HG03060 (cell line): ENCODE results near the gene ATP6V0A4.
"Not testable (repeated sequence)": the region's sequence is repeated elsewhere in the genome, so short reads cannot be mapped to it uniquely, and the experiment has no call there.

Experiments
- ATAC-seq: cut with Tn5 transposase; IDR thresholded peaks from one replicate; pipeline ENCODE4 v1.9.1; 2021; ENCODE audit warnings: low read depth, moderate number of reproducible peaks; ENCODE audit not compliant: unreplicated experiment

The ATP6V0A4 gene

DNA sequence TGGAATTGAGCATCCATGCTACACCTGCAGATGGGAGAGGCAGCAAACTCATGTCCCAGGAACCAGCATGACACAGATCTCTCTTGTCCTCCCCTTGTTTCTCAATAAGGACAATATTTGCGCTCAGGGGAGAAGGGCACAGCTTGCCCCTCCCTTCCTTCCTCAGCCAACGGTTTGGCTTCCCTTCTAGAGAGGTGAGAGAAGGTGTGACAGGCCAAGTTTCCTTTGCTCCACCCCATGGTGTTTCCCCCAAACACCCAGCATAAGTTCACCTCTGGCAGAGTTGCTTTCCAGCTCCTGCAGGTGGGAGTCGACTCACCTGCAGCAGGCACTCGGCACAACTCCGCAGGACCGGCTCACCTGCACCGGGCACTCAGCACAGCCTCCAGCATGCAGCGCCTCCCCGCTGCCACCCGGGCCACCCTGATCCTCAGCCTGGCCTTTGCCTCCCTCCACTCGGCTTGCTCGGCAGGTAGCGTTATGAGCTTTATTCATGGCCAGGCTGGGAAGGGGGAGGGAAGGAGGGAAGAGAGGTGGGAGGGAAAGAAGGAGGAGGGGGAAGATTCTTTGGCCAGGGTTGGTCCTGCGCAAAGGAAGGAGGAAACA, at the start of gene ATP6V0A4, which contains the start of gene TMEM213:
Gene ATP6V0A4 (minus strand): TSS at position 482 of the 606 bp plus-strand sequence. CDS start 26,949 bp downstream, outside the sequence.
Gene TMEM213 (plus strand): TSS at position 280 of the 606 bp plus-strand sequence. CDS start 111 bp downstream, at position 391.
- ATAC-seq, result no peak

- ATAC-seq, result no peak
Observed at GRCh38 chr7:138845711-138846110, 47.7 kb upstream of the ATP6V0A4 start.

DNA sequence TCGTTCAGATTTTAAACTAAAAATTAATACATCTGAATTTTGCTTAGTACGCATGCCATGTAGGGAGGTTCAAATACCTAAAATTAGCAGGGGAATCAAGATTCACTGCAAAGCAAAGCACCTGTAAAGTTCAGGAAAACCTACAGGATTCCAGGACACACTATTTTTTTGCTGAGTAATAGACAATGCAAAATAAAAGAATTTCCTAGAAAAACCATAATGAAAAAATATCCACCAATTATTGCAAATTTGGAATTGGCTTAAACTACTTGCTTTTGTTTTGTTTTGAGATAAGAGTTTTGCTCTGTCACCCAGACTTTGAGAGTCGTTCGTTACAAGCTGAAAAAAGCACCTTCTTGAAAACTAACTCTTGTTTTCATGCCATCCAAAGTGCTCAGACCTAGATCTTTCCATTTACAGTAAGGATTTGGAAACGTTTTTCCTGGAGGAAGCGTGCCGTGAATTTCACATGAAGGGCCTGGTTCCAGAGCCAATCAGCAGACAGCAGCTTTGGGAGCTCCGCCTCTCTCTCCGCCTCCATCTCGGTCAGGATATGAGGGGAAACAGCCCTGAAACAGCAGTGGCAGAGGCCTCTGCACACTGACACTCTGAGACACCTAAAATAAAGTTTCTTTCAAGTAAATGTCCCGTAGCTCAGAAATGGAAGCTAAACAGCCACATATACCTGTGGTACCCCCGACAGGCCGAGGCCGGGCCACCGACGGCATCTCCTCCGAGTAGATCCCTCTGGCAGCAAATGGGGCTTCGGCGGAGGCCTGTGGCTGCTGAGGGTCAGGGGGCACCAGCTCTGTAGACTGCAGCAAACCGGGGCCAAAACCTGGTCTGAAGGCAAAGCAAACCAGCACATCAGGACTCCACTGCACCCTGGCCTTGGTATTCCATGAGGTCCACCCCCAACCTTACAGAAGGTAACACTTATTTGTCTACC, 45.9 kb upstream of the ATP6V0A4 start:
- ATAC-seq, result no peak

DNA sequence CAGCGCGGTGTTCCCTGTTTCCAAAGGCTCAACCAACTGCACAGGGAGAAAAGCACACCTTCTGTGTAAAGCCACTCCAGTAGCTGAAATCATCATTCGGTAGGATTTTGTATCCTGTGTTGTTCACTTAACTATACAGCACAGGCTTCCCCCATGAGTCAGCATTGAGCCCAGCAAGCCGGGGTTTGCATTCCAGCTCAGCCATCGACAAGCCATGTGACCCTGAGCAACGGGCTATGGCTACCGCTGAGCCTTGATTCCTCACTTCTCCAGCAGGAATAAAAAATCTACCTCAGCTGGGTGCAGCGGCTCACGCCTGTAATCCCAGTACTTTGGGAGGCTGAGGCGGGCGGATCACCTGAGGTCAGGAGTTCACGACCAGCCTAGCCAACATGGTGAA, 44.1 kb upstream of the ATP6V0A4 start:
- ATAC-seq, result no peak

DNA sequence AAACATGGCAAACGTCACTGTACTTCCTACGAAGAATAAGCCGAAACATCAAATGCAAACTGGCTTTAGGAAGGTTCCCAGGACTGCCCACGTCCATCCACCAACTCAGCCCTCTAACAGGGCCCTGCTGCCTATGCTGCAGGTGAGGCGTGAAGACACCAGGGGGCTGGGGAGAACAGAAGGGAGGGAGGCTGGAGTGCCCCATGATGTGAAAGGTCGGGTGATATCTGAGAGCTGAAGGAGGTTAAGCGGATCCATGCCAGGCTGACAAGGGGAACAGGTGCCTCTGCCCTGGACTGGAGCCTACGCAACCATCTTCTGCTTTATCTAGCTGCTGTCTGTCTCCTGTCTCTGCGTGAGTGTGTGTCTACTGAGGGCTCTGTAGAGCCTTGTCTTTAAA, 40.2 kb upstream of the ATP6V0A4 start:
- ATAC-seq, result no peak

- no peak for ATAC-seq
Observed at GRCh38 chr7:138837627-138838026, 39.6 kb upstream of the ATP6V0A4 start.

GRCh38 chr7:138835087-138835486, 37.1 kb upstream of the ATP6V0A4 start:
- ATAC-seq, result no peak

- no peak for ATAC-seq
Observed at GRCh38 chr7:138834583-138834982, 36.6 kb upstream of the ATP6V0A4 start.

- ATAC-seq, result no peak
Observed at GRCh38 chr7:138833596-138833995, 35.6 kb upstream of the ATP6V0A4 start.

- ATAC-seq, result no peak
Observed at GRCh38 chr7:138832966-138833365, 35.0 kb upstream of the ATP6V0A4 start.

DNA sequence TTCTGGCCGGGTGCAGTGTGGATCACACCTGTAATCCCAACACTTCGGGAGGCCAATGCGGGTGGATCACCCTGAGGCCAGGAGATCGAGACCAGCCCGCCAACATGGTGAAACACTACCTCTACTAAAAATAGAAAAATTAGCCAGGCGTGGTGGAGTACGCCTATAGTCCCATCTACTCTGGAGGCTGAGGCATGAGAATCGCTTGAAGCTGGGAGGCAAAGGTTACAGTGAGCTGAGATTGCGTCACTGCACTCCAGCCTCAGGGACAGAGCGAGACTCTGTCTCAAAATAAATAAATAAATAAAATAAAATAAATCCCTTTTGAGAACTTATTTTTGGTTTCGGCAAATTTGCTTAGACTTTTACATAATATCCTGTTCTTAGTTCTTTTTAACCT, 31.3 kb upstream of the ATP6V0A4 start:
- ATAC-seq, result no peak

DNA sequence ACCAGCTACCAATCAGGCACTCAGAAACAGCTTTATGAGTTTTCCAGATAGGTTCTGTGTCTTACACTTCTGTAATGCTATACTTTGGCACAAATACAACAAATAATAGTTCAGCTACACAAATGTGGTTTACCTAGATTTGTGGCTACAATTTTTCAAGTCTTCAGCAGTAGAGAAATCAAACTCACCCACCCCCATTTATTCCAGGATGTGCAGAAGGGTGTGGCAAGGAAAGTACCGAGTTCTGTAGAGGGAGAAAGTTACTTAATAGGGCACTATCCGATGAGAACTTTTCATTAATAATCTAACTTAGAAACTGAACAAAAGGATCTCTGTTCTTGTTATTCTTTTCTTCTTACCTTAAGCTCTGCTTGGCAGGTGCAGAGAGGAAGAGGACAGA, 30.3 kb upstream of the ATP6V0A4 start:
- no peak for ATAC-seq

- ATAC-seq, result no peak
Observed at GRCh38 chr7:138825049-138825721, 27.2 kb upstream of the ATP6V0A4 start.

DNA sequence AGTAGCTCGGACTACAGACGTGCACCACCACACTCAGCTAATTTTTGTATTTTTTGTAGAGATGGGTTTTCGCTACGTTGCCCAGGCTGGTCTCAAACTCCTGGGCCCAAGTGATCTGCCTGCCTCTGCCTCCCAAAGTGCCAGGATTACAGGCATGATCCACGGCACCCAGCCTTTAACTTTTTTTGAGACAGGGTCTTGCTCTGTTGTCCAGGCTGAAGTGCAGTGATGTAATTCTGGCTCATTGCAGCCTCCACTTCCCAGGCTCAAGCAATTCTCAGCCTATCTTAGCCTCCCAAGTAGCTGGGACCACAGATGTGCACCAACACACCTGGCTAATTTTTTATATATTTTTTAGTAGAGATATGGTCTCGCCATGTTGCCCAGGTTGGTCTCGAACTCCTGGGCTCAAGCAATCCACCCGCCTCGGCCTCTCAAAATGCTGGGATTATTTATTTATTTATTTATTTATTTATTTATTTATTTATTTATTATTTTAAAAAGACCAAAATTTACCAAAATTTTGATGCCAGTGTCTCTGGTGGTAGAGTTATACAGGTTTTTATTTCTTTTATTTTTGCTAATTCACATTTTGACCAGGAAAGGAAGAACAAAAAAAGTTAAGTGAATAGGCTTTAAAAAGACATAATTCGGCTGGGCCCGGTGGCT, 25.0 kb upstream of the ATP6V0A4 start:
- ATAC-seq, result no peak

DNA sequence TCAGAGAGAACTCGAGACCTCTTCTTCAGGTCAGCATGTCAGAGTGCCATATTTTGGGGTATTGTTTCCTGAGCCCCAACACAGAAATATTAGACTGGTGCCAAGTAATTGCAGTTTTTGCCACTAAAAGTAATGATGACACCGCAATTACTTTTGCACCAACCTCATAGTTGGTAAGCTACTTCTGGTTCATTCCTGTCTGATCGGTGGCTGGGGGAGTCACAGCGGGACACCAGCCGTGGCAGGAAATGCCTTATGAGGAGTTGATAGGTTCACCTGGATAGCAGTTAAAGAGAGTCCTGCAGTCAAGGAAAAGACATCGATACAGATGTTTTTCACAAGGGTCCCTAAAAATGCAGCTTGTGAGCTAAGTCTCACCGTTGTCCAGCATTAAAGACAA, 23.9 kb upstream of the ATP6V0A4 start:
- no peak for ATAC-seq

DNA sequence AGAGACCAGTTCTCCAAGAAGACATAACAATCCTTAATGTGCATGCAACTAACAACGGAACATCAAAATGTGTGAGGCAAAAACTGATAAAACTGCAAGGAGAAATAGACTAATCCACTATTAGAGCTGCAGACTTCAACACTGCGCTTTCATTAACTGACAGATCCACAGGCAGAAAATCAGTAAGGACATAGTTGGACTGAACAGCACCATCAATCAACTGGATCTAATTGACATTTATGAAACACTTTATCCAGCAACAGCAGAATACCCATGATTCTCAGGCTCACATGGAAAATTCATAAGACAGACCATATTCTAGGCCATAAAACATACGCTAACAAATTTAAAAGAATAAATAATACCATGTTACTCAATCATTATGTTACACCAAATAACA, 21.6 kb upstream of the ATP6V0A4 start:
- no peak for ATAC-seq

DNA sequence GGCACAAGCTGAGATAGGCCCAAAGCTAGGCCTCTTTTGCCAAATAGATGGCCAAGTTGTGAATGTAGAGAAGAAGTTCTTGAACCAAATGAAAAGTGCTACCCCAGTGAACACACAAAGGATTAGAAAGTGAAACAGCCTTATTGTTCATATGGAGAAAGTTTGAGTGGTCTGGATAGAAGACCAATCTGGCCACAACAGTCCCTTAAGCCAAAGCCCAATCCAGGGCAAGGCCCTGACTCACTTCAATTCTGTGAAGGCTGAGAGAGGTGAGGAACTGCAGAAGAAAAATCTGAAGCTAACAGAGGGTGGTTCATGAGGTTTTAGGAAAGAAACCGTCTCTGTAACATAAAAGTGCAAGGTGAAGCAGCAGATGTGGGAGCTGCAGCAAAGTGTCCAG, 18.7 kb upstream of the ATP6V0A4 start:
- no peak for ATAC-seq

GRCh38 chr7:138814816-138815332, 16.9 kb upstream of the ATP6V0A4 start:
- ATAC-seq, result no peak

DNA sequence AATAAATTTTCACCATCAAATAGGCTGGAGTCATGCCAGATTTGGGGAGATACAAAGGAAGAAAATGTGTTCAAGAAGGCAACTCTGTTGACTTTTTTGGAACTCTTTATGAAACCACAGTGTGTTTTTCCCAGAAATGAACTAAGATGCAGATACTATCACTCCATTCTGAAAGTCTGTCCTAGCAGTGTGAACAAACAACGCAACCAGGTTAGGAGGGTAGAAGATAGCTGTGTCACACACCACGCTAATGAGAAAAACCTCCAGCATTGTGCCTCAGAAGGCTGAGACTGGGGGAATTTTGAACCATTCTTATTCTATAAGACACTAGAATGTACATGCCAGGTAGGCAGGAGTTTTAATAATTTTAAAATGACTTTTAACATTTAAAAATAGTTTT, 15.9 kb upstream of the ATP6V0A4 start:
- no peak for ATAC-seq

- not testable (repeated sequence) for ATAC-seq
Observed at GRCh38 chr7:138811327-138811726, 13.3 kb upstream of the ATP6V0A4 start.
